Measurements from ENCODE around the gene SLC6A8. TPM values are rescaled to one million over a fixed set of nuclear protein-coding genes. Genes with fewer than 3 reads are reported as not detected.
"Not testable (repeated sequence)": the region's sequence is repeated elsewhere in the genome, so short reads cannot be mapped to it uniquely, and the experiment has no call there.

Gene SLC6A8
- total RNA-seq, 1 experiment from 2014 or later, result 27.4 TPM

GRCh38 chrX:153690466-153690865 lies 2.7 kb downstream of the SLC6A8 start:
- intact Hi-C loops (cut with micrococcal nuclease; ENCODE audit: unreplicated experiment), result no loop called here
- BruUV-seq (replicated peaks), result no TSS peak
- DNase-seq, result no peak
- Mint-ChIP-seq H3K4me1 (ENCODE audit: low read depth, unreplicated experiment) (no peaks in the 10 kb centered on the region), H3K4me3 (ENCODE audit: low read depth, unreplicated experiment) (peak overlapping the region; percentile 26), H3K27me3 (ENCODE audit: unreplicated experiment) (peaks cover 14% of the 10 kb centered on the region), H3K36me3 (ENCODE audit: insufficient read depth, unreplicated experiment) (peaks cover 48% of the 10 kb centered on the region), H3K27ac (ENCODE audit: unreplicated experiment) (peak overlapping the region; percentile 36), H3K9me3 (ENCODE audit: low read depth, unreplicated experiment) (no peaks in the 10 kb centered on the region)
- CTCF ChIA-PET, result no interaction called here
- TF ChIP-seq, protein P1, sequence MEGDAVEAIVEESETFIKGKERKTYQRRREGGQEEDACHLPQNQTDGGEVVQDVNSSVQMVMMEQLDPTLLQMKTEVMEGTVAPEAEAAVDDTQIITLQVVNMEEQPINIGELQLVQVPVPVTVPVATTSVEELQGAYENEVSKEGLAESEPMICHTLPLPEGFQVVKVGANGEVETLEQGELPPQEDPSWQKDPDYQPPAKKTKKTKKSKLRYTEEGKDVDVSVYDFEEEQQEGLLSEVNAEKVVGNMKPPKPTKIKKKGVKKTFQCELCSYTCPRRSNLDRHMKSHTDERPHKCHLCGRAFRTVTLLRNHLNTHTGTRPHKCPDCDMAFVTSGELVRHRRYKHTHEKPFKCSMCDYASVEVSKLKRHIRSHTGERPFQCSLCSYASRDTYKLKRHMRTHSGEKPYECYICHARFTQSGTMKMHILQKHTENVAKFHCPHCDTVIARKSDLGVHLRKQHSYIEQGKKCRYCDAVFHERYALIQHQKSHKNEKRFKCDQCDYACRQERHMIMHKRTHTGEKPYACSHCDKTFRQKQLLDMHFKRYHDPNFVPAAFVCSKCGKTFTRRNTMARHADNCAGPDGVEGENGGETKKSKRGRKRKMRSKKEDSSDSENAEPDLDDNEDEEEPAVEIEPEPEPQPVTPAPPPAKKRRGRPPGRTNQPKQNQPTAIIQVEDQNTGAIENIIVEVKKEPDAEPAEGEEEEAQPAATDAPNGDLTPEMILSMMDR (IDR thresholded peaks at IDR 0.05; ENCODE audit: unreplicated experiment), result no peak

GRCh38 chrX:153691032-153691827 lies 3.5 kb downstream of the SLC6A8 start:
- H3K27ac Mint-ChIP-seq (ENCODE audit: unreplicated experiment); intact Hi-C loops (cut with micrococcal nuclease; ENCODE audit: unreplicated experiment); H3K9me3 Mint-ChIP-seq (ENCODE audit: low read depth, unreplicated experiment); H3K4me3 Mint-ChIP-seq (ENCODE audit: low read depth, unreplicated experiment); DNase-seq; BruUV-seq (replicated peaks); H3K27me3 Mint-ChIP-seq (ENCODE audit: unreplicated experiment); H3K4me1 Mint-ChIP-seq (ENCODE audit: low read depth, unreplicated experiment); CTCF ChIA-PET: not testable (repeated sequence)
- peaks cover 51% of the 10 kb centered on the region for H3K36me3 Mint-ChIP-seq (ENCODE audit: insufficient read depth, unreplicated experiment)

DNA sequence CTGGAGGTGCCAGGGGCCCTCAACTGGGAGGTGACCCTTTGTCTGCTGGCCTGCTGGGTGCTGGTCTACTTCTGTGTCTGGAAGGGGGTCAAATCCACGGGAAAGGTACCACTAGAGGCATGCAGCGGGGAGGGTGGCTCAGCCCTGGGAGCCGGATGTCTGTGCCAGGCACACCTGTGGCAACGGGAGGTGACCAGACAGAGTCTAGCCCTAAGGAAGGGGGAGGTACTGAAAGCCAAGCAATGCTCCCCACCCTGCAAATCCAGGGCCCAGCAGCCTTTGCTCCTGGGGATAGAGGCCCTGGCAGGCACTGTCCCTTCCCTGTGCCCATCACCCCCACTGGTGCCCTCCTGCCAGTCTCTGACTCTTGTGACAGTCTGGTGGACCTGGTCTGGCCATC lies 4.3 kb downstream of the SLC6A8 start:
- Mint-ChIP-seq H3K27ac (ENCODE audit: unreplicated experiment) (no peak overlapping the region), H3K4me1 (ENCODE audit: low read depth, unreplicated experiment) (no peaks in the 10 kb centered on the region), H3K4me3 (ENCODE audit: low read depth, unreplicated experiment) (no peak overlapping the region), H3K36me3 (ENCODE audit: insufficient read depth, unreplicated experiment) (peaks cover 52% of the 10 kb centered on the region), H3K27me3 (ENCODE audit: unreplicated experiment) (no peaks in the 10 kb centered on the region), H3K9me3 (ENCODE audit: low read depth, unreplicated experiment) (no peaks in the 10 kb centered on the region)
- intact Hi-C loops (cut with micrococcal nuclease; ENCODE audit: unreplicated experiment), result no loop called here
- BruUV-seq (replicated peaks), result no TSS peak
- DNase-seq, result no peak
- CTCF ChIA-PET, result no interaction called here
- TF ChIP-seq, protein P1 (IDR thresholded peaks at IDR 0.05; ENCODE audit: unreplicated experiment), result no peak

DNA sequence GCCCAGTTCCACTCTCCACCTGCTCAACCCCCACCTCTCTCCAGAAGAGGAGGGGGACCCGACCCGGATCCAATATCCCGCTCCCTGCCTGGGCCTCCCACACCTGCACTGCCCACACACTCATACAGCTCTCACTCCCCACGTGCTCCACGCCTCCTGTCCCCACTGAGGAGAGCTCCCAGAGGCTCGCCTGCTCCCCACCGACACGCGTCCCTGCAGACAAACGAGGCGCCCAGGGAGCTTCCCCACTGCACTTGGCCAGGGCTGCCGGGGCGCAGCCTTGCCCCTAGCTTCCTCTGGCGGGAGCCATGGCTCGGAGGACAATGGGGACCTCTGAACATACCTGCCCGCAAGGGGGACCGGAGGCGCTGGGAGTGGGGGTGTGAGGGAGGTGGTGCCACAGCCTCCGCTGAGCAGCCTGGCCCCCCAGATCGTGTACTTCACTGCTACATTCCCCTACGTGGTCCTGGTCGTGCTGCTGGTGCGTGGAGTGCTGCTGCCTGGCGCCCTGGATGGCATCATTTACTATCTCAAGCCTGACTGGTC lies 5.0 kb downstream of the SLC6A8 start:
- peak overlapping the region; percentile 29 for H3K27ac Mint-ChIP-seq (ENCODE audit: unreplicated experiment)
- no peaks in the 10 kb centered on the region for H3K27me3 Mint-ChIP-seq (ENCODE audit: unreplicated experiment)
- no peaks in the 10 kb centered on the region for H3K4me1 Mint-ChIP-seq (ENCODE audit: low read depth, unreplicated experiment)
- intact Hi-C loops (cut with micrococcal nuclease; ENCODE audit: unreplicated experiment), result no loop called here
- no TSS peak for BruUV-seq (replicated peaks)
- peak overlapping the region; percentile 31 for H3K4me3 Mint-ChIP-seq (ENCODE audit: low read depth, unreplicated experiment)
- TF ChIP-seq, protein P1 (IDR thresholded peaks at IDR 0.05; ENCODE audit: unreplicated experiment), result no peak
- CTCF ChIA-PET, result no interaction called here
- H3K9me3 Mint-ChIP-seq (ENCODE audit: low read depth, unreplicated experiment), result no peaks in the 10 kb centered on the region
- peaks cover 52% of the 10 kb centered on the region for H3K36me3 Mint-ChIP-seq (ENCODE audit: insufficient read depth, unreplicated experiment)
- DNase-seq, result no peak

Measured in Calu3 (cell line).